GM18517 (cell line): Measurements from ENCODE around the gene EFCAB13.

ENCODE experiments used
- ATAC-seq: cut with Tn5 transposase; IDR thresholded peaks from one replicate; pipeline ENCODE4 v1.9.1; 2021; ENCODE audit warnings: mild to moderate bottlenecking, moderate library complexity; ENCODE audit not compliant: unreplicated experiment

EFCAB13 gene

DNA sequence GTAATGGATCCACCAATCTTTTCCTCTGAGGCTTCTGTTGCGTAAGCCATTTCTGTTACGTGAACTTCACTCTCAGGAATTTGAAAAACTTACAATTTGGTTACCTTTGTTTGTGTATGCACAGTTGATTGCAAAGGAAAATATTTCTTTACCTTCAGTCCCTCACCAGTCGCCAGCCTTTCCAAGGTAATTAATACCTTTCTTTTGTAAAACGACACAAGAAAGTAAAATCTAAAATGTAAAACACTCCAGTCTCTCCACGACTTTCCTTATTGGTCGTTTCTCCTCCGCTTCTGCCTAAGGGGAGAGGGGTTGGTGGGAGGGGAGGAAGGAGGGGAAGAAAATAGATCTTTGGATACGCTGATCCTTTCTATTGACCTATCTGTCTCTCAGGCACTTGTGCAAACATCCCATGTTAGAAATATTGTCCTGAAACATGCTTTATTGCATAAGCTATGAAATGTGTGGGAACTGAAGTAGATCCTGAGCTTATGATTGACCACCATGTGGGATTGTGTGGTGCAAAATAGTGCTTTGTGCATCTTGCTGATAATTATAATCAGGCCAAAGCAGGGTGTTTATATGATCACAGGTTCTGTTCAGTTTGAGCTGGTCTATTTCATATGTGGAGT lies 32.4 kb upstream of the EFCAB13 start:
- no peak for ATAC-seq

DNA sequence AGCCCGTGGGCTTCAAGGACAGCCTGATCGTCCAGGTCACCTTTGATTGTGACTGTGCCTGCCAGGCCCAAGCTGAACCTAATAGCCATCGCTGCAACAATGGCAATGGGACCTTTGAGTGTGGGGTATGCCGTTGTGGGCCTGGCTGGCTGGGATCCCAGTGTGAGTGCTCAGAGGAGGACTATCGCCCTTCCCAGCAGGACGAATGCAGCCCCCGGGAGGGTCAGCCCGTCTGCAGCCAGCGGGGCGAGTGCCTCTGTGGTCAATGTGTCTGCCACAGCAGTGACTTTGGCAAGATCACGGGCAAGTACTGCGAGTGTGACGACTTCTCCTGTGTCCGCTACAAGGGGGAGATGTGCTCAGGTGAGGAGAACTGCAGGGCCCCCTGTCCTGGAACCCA lies 31.5 kb upstream of the EFCAB13 start:
- no peak for ATAC-seq

DNA sequence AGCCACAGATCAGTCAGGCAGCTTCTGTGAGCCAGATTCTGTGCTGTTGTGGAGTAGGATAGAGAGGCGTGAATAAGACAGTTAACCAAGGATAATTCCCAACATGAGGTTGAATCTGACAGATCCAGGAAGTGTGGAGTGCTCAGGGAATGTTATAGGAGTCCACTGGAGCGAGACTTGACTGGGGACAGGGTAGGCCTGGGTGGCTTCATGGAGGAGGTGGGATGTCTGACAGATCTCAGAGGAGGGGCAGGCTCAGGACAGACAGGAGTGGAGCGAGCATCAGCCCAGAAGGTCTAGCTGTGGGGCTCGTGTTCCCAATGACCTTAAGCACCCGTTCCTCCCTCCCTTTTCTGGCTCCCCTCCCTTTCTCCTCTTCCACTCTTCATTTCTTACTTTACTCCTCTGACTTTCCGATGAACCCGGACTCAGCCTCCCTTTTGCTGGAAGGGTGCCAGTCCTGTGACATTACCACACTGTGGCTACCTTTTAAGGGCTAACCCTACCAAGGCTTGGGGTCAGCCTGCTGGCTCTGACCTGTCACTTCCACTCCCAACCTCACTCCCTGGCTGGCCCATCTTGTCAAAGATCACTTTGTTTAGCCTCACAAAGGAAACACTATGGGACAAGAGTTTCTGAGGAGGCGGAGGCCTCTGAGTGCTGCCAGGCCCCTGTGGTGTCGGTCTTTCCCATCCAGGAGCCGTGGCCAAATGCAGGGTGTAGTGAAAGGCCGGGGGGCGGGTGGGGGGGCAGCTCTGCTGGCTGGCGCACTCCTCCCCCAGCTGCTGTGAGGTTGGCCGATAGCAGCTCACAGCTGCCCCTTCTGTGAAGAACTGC lies 28.5 kb upstream of the EFCAB13 start:
- ATAC-seq = no peak

DNA sequence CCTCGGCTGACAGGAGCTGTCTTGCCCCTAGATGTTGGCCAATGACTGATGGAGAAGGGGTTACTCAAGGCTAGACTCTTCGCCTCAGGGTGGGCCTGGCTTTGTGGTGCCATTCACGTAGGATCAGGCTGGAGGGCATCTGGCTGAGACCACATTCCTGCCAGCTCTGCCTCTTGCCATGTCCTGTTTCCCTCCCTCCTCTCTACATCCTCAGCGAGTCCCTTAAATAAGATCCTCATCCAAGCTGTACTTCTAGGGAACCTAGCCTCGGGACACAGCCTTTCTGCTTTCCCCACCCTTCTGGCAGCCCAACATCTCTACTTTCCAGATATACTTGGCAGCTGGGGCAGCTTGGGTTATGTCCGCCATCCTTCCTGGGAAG lies 27.9 kb upstream of the EFCAB13 start:
- ATAC-seq = no peak

DNA sequence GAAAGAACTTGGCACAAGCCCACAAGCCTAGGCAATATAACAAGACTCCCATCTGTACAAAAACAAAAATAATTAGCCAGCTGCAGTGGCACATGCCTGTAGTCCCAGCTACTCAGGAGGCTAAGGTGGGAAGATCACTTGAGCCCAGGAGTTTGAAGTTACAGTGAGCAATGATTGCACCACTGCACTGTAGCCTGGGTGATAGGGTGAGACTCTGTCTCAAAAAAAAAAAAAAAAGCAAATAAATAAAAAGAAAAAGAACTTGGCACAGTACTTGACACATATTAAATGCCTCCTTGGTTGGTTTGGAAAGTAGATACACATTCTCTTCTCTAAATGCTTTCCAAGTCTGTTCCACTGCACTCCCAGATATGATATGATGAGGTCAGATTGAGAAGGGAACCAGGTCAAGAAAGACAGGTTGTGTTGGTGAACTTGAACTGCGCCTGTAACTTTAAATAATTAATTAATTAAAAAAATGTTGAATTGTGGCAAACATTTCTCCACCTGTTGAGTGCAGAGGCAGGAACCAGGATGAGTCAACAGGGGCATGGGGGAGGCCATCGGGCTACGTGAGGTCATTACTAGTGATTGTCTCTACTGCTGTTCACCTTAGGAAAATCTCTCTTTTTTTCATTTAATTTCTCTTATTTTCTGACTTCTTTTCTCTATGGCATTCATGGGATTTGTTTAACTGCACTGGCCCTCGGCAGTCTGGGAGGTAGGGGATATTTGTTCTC lies 25.9 kb upstream of the EFCAB13 start:
- ATAC-seq = no peak

DNA sequence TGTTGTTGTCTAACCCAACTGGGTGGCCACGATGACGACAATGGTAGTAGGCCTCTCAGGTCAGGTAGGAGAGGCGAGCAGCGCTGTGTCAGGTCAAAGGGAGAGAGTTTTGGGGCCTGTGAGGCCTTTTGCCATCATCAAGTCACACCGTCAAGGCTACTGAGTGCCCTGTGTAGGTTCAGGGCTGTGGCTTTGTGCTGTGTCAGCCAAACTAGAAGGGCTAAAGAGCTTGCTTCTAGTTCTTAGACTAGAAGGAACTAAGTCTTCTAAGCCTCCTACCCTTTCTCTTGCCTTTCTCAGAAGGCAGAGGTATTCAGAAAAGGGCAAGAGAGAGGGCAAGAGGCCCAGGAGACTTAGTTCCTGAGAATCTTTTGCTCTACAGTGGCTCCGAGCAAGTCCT lies 25.0 kb upstream of the EFCAB13 start:
- ATAC-seq = no peak

DNA sequence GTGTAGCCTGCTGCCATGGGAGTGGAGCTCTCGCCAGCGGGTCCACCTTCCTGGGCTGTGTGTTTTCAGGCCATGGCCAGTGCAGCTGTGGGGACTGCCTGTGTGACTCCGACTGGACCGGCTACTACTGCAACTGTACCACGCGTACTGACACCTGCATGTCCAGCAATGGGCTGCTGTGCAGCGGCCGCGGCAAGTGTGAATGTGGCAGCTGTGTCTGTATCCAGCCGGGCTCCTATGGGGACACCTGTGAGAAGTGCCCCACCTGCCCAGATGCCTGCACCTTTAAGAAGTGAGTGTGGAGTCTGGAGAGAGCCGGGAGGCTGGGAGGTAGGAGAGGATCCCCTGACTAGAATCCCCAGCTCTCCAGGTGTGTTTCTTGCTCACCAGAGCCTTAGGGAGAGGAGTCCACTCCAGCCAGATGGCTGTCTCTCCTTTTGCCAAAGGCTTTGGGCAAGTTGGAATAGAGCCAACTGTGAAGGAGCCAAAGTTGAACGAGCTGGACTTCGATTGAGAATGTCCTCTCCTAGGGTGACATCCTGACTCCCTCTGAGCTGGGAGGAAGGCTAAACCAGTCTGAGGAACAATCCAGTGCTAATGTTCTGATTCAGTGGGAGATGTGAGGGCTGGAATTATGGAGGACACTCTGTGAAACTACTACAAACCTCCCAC lies 24.4 kb upstream of the EFCAB13 start:
- no peak for ATAC-seq

DNA sequence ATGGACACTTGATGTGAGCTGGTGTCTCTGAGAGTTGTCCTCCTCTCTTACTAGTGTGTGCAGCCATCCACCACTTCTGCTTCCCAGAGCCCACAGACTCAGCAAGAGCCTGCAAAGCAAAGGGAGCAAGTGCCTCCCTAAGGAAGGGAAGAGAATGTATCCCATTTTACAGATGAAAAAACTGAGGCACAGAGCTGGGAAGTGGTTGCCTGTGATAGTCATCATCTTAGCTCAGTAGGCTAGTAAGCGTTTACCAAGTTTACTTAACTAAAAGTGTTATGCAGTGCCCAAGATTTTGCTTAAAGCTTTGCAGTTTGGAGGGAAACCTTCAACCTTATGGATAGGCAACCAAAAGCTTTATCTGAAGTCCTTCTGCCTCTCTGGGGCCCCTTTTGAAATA lies 23.0 kb upstream of the EFCAB13 start:
- no peak for ATAC-seq

DNA sequence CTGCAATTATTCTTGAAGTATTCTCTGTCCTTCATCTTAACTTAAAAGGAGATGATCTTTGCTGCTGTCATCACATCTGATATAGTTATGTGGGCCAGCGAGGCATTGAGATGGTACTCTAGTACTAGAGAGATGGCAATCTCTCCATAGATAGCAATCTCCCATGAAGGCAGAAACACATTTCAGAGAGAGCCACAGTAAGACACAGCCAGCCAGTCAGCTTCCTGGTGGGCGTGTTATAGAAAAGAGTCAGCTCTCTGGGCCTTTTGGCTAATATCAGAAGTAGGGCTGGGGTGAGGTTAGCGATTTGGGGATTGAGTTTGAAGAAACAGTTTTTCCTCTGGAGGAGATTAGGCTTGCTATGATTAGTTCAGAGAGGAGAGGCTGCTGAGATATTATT lies 22.6 kb upstream of the EFCAB13 start:
- ATAC-seq = no peak

DNA sequence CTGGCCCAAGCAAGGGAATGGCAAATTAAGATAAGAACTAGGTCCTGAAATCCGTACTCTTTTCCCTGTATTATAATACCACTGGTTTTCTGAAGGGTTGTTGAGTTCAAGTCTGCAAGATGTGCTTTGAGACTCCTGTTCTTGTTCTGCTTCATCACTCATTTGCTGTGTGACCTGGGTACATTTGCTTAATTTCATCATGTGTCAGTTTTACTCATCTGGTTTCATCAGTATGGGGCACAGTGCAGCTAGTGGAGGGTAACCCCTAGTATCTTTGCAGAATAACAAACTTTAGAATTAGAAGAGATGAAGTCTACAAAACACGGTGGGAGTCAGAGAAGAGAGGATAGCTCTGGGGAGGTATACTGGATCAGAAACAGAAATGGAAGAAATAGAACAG lies 21.9 kb upstream of the EFCAB13 start:
- ATAC-seq = no peak

DNA sequence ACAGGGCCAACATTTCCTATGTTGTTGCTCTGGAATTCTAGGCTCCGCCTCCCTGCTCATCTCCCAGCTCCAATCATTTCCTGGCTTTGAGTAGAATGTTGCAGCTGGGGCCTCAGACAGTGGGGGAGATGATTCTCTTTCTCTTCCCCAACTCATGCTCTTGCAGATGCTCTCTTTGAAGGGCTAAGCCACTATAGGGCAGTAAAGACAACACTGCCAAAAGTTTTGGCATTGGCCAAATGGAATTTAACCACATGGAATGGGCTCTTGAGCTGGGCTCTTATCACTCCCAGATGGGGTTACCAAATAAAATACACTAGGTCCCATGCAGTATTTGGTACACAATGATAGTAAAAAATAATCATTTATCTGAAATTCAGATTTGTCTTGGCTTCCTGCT lies 19.6 kb upstream of the EFCAB13 start:
- no peak for ATAC-seq

DNA sequence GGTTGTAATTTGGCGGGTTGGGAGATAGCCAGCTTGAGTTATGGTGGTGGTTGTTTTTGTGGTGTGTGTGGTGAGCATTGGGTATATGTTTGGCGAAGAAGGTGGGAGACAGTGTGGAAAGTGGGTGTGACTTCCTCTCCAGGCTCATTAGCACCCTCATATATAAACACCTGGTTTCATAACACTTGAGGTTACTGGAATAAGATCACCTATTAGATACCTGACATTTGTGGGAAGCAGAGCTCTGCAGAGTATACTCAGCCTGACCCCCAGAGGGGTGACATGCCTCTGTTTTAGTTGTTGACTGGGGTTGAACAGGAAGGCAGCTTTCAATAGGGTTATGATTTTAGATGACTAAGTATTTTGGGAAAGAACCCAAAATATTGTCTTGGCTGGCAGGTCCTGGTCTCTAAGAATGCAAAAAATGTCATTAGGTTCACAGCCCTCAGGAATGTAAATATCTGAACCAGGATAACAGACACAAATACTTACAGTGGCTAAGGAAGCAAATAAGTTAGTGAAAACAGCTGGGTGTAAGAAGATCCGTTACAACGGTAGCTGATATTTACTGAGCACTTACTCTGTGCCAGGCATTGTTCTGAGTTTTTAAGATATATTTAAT lies 18.3 kb upstream of the EFCAB13 start:
- no peak for ATAC-seq

DNA sequence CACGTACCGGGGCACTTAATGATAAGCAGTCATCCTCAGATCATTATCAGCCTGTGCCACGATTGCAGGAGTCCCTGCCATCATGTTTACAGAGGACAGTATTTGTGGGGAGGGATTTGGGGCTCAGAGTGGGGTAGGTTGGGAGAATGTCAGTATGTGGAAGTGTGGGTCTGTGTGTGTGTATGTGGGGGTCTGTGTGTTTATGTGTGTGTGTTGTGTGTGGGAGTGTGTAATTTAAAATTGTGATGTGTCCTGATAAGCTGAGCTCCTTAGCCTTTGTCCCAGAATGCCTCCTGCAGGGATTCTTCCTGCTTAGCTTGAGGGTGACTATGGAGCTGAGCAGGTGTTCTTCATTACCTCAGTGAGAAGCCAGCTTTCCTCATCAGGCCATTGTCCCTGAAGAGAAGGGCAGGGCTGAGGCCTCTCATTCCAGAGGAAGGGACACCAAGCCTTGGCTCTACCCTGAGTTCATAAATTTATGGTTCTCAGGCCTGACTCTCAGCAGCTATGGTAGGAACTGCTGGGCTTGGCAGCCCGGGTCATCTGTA lies 13.5 kb upstream of the EFCAB13 start:
- no peak for ATAC-seq

DNA sequence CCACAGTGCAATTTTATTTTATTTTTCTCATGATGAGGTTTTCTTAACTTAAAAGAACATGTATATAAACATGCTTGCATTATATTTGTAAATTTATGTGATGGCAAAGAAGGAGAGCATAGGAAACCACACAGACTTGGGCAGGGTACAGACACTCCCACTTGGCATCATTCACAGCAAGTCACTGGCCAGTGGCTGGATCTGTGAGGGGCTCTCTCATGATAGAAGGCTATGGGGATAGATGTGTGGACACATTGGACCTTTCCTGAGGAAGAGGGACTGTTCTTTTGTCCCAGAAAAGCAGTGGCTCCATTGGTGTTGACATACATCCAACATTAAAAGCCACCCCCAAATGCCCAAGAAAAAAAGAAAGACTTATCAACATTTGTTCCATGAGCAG lies 12.3 kb upstream of the EFCAB13 start:
- no peak for ATAC-seq

DNA sequence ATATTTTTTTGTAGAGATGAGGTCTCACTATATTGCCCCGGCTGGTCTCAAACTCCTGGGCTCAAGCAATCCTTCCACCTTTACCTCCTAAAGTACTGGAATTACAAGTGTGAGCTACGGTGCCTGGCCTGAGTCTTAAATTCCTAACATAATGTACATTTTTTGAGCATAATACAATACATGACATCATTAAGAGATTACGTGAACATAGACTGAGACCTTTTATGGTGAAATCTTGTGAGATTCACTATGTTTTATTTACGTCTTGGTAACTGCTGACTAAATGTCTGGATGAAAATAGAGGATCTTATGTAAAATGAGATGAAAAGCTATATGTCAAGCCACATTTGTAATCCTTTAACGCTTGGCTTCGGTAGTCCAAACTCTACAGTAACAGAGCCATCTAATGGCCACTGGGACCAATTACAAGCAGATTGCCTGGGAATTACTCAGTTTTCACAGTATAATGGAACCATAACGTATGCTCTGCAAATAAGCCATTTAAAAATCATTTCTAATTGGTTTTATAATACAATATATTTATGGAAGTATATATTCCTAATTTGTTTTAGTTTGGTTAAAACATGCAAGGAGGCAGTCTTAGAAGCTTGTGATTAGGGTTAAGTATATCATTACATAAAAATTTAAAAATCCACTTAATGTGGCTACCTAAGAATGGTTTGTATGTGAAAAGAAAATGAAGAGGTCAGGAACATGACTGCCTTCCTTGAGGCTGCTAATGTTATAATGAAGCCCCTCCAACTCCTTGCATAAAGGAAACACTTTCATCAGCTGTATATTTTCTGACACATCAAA lies 8.1 kb upstream of the EFCAB13 start:
- no peak for ATAC-seq

DNA sequence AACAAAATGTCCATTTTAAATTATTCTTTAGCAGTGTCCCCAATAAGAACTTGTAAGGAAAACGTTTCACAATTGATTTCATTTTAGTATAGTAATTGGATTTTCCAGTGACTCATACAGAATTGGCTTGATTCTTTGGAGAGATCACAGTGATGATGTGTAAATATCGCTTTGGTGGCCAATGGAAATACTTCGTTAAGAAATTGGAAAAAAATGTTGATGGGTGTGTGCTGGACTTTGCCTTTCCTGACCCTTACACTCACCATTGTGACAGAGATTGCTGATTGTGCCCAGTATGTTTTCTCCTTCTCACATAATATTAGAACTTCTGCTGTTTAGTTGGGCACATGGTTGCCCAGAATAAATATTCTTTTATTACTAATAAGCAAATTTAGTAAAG lies 7.4 kb upstream of the EFCAB13 start:
- ATAC-seq = no peak

DNA sequence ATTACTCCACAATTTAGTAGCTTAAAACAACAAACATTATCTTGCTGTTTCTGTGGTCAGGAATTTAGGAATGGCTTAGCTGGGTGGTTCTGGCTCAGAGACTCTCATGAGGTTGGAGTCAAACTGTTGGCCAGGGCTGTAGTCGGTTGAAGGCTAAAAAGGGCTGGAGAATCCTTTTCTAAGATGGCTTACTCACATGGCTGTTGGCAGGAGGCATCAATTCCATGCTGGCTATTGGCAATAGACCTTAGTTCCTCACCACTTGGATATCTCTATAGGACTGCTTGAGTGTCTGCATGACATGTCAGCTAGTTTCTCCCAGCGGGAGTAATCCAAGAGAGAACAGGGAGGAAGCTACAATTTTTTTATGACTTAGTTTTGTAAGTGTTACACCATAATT lies 6.6 kb upstream of the EFCAB13 start:
- ATAC-seq = no peak

DNA sequence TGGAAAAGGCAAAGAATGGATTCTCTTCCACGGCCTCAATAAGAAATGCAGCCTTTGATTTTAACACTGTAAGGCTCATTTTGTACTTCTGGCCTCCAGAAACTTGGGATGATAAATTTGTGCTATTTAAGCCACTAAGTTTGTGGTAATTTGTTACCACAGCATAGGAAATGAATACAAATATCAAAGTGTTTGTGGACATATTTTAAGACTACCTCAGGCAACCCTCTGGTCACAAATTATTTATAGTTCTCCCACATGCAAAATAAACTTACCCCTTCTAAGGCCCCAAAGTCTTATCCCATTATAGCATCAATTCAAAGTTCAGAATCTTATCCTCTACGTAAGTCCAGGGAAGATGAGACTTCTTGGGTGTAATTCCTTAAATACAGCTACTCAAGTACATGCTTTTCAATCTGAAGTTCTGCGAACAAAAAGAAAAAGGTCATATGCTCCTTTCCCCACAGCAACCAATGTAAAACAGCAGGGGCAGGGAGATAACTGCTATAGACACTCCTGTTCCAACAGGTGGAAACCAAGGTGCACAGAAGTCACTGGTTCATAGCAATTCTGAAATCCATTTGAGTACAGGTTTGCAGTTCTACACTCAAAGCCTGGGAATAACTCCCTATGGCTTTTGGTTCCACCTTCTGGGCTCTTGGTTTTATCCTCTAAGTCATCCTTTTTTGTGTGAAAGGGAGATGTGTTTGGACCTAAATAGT lies 5.4 kb upstream of the EFCAB13 start:
- ATAC-seq = no peak

DNA sequence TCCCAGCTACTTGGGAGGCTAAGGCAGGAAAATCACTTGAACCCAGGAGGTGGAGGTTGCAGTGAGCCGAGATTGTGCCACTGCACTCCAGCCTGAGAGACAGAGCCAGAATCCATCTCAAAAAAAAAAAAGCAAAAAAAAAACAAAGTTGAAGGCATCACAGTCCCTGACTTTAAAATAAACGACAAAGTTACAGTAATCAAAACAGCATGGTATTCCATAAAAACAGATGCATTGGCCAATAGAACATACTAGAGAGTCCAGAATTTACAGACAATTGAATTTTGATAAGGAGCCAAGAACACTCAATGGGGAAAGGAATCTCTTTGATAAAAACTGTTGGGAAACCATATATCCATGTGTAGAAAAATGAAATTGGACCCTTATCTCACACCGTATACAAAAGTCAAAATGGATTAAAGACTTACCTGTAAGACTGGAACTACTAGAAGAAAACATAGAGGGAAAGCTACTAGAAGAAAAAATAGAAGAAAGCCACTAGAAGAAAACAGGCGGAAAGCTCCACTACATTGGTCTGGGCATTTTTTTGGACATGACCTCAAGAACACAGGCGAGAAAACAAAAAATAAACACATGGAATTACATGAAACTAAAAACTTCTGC lies 2.8 kb upstream of the EFCAB13 start:
- ATAC-seq = no peak
